GM21526 (cell line): Measurements from ENCODE around the gene HRCT1.
"Not testable (repeated sequence)": the region's sequence is repeated elsewhere in the genome, so short reads cannot be mapped to it uniquely, and the experiment has no call there.

ENCODE experiments used
- ATAC-seq: cut with Tn5 transposase; IDR thresholded peaks from one replicate; pipeline ENCODE4 v1.9.1; 2021; ENCODE audit warnings: moderate library complexity; ENCODE audit not compliant: unreplicated experiment, low FRiP score

HRCT1 gene

DNA sequence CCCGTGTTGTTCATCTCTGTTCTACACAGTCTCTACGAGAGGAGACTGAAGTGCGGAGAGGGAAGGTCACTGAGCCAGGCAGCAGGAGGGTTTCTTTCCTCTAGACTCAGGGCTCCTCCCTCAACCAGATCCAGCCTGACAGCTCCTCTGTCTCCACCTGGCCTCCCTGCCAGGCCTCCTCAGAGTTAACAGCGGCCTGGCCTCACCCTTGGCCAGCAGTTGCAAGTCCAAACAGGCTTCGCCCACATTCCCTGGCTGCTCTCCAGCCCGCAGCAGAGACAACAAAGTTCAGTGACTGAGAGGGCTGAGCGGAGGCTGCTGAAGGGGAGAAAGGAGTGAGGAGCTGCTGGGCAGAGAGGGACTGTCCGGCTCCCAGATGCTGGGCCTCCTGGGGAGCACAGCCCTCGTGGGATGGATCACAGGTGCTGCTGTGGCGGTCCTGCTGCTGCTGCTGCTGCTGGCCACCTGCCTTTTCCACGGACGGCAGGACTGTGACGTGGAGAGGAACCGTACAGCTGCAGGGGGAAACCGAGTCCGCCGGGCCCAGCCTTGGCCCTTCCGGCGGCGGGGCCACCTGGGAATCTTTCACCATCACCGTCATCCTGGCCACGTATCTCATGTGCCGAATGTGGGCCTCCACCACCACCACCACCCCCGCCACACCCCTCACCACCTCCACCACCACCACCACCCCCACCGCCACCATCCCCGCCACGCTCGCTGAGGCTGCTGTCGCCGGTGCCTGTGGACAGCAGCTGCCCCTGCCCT lies at the start of gene HRCT1:
TSS of gene HRCT1 (plus strand) at position 291 of the 768 bp plus-strand sequence. CDS start at position 377, 86 bp downstream.
- ATAC-seq, result no peak

GRCh38 chr9:35856206-35856605 lies 49.8 kb upstream of the HRCT1 start:
- no peak for ATAC-seq

DNA sequence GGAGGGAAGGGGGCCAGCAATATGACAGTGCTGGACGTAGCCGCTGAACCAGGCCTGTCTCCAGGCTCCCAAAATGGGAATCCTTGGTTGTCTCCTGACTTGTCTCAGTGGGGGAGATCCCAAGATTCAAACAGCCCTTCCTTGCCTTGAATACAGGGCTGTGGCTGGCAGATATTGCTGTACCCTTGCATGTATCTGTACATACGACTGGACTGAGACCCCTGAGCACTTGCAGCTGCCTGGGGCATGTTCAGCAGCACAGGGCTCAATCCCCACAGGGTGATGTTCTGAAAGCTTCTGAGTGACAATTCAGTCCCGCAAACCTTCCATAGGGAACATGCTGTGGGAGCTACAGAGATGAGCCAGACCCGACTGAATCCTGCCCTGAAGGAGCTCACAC lies 49.1 kb upstream of the HRCT1 start:
- no peak for ATAC-seq

DNA sequence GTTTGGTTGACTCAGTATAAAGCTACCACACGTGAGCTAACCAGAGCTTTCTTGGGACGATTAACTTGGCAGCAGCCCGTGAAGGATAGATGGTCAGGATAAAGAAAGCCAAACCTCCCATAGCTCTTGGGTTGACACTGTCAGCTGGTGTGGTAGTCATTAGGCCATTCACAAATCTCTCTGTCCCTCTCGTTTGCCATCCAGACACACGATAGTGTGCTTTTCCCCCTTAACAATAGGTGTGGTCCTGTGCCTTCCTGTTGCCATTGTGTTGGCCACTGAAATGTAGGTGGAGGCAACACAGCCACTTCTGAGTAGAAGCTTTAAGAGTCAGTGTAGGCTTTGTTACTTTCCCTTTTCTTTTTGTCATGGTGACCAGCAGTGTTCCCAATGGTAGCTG lies 47.5 kb upstream of the HRCT1 start:
- no peak for ATAC-seq

- ATAC-seq, result no peak
Observed at GRCh38 chr9:35859310-35859989, 46.6 kb upstream of the HRCT1 start.

DNA sequence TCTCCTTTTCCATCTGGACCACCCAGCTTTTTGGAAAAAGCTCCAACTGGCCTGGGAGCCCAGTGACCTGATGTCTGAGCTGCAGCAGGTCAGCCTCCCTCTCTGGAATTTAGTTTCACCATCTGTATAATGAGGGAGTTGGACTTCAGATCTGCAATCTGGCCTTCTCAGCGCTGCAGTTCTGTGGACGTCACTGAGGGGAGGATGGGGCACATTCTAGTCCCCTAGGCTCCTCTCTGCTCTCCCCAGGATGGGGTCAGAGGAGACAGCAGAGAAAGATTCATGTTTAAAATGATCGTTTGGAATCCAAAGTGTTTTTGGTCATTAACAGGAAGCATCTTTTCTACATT lies 46.0 kb upstream of the HRCT1 start:
- ATAC-seq, result no peak

DNA sequence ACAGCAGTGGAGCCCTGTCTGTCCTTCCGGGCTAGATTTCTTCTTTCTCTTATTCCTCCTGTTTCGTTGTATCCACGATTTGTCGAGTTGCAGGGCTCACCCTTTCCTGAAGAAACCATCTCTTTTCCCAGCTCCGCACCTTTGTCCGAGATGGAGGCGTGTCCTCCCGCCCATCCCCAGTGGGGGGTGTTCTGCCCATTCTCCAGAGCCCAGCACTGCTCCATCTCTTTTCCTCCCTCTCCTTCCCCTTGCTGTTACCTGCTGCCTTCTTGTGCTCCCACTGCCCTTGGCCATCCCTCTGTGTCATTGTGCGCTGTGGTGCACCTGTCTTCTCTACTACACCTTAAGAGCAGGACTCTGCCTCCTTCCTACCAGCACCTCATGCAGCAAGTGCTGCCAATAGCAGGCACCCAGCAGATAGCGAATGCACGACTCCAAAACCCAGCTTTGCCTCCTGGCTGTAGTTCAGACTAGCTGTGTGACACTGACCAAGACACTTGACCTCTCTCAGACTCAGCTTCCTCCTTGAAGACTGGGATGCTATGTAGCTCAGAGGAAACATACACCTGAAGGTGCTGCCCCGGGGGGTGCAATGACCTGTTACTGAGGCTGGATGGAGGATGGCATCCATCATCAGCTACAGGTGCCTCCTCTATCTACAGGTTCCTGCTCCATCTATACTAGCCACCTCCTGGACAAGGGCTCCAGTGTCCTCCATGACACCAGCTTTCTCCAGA lies 44.7 kb upstream of the HRCT1 start:
- ATAC-seq, result no peak

- no peak for ATAC-seq
Observed at GRCh38 chr9:35862328-35862727, 43.7 kb upstream of the HRCT1 start.

DNA sequence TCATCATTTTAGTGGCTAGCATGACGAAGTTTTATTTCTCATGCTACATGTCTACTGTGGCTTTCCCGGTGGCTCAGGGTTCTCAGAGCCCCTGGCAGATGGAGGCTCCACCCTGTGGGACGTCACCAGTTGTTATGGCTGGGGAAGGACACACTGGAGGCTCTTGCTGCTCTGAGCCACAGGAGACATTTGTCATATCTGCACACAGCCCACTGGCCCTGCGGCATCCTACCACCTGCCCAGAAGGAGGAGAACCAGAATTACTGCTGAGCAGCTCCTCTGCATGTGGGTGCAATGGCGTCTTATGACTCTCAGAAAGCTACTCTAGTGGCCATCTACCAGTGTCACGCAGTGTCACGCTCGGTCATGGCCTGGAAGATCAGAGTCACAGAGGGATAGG lies 42.4 kb upstream of the HRCT1 start:
- ATAC-seq, result no peak

DNA sequence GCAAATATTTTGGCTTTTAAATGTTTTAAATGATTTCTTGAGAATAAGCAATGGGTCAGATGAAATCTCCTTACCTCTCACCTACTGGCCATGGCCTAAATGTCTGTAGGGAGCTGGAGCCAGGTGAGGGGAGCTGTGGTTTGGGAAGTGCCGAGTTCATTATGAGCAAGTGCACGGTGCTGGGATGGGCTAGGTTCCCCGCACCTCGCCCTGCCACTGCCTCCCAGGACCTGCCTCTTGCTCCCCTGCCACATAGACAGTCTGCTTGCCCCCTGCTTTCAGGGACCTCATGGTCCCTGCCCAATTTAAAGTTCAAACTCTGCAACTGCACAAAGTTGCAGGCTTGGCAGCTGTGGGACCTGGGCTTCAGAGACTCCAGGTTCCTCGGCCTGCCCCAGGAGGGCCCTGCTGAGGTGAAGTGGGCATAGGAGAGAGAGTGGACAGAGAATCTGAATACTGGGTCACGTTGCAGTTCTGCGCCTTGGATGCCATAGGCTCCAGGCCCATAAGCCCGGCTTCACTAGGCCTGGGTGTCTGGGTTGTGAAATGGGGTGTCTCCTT lies 41.2 kb upstream of the HRCT1 start:
- ATAC-seq, result no peak

- ATAC-seq, result no peak
Observed at GRCh38 chr9:35867538-35867937, 38.5 kb upstream of the HRCT1 start.

DNA sequence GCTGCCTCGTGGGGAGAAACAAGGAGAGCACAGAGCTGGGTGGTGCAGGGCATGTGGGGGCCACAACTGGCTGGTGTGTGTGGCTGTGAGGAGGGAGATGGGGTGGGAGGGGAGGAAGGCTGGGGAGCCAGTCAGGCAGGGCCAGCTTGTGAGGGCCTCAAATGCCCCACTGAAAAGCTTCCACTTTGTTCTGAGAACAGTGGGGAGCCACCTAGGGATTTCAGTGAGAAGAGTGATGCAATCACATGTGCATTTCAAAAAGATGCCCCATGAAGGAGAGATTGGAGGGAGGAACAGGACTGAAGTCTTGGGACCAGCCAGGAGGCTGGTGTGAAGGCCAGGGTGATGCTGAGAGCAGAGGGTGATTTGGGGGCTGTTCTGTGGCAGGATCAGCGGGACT lies 37.1 kb upstream of the HRCT1 start:
- ATAC-seq, result no peak

DNA sequence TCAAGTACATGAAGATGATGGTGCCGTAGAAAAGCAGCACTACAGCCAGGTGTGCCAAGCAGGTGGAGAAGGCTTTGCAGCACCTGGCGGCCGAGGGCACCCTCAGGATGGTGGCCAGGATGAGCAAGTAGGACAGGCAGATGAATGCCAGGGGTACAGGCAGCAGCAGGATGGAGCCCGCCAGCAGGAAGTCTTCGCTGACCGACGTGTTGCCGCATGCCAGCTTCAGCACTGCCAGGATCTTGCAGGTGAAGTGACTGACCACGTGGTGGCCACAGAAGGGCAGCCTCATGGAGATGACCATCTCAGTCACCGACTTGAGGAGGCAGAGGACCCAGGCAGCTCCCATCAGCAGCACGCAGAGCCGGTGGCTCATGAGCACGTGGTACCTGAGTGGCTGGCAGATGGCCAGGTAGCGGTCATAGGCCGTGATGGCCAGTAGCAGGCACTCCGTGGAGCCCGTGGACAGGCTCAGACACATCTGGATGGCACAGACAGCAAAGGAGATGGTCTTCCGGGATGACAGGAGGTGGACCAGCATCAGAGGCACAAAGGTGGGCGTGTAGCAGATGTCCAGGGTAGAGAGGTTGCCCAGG lies 36.3 kb upstream of the HRCT1 start:
- no peak for ATAC-seq

DNA sequence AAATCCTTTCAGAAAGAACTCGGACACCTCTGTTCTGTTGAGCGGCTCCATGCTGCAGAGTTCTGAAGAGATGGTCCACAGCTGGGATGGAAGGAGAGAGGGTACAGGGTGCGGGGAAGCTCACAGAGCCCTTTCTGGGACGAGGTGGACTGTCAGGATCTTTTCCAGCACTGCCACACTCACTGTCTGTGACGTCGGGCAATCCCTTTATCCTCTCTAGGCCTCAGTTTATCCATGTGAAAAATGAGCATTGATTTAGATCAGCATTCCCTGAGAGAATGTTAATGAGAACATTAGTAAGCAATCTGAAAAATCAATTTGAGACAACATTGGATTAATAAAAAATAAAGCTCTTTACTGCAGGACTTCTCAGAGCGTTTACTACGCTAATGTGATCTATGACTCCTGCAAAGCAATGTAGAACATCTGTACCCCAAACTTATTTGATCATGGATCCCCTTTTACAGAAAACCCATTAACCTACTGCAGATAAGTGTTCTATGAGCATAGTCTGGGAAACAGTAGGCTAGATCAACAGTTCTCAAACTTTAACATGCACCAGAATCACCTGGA lies 35.6 kb upstream of the HRCT1 start, which contains the start of gene OR13J1:
TSS of gene OR13J1 (minus strand) at position 51 of the 573 bp plus-strand sequence. CDS start at position 51, 0 bp downstream.
- ATAC-seq, result no peak

DNA sequence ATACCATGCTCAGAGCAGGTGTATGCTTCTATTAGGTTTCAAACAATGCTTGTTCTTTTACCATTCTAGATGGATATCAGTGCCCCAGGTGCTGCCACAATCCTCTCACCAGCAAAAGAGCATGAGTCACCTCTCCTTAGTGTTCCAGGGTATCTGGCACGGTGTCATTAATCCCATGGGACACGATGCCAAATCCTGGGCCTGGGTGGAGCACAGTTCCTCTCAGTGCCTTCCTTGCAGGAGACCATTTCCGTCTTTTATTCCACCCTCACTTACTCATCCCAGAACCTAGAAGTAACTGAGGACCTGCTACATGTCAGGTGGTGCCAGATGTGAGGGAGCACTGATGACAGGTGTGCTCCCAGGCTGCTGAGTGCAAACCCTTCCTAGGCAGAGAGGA lies 34.5 kb upstream of the HRCT1 start:
- ATAC-seq, result no peak

- no peak for ATAC-seq
Observed at GRCh38 chr9:35872505-35872904, 33.5 kb upstream of the HRCT1 start.

- no peak for ATAC-seq
Observed at GRCh38 chr9:35882263-35882848, 23.6 kb upstream of the HRCT1 start.

DNA sequence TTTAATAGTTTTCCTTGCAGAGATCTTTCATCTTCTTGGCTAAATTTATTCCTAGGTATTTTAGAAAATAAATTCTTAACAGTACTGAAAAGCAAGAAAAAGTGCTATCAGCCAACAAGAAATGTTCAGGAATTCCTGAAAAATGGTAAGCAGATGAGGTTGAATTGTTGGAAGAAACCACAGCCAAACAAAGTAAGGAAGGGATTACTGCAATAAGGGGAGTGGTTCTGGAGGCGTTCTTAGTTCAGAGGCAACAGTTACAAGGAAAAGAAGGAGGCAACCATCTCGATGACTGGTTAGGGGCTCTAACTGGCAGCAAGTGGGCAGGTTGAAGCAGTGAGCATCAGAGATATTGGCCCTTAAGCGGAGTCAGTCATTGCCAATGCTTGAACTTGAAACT lies 23.0 kb upstream of the HRCT1 start:
- ATAC-seq, result no peak

- ATAC-seq, result not testable (repeated sequence)
Observed at GRCh38 chr9:35884908-35885307, 21.1 kb upstream of the HRCT1 start.

DNA sequence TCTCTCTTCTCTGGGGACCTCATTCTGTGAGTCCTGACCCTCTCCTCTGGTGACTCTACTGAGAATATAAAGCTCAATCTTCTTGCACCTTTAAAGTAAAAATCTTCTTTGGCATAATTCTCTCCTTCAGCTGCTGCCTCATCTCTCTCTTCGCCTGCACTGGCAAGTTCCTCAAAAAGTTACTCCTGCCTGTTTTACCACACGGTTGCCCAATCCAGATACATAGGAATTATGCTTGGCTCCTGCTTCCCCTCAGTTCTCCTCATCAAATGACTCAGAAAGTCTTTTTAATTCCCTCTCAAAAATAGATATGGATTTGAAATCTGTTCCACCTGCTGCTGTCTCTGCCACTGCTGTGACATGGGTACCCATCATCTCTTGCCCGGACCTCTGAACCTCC lies 14.4 kb upstream of the HRCT1 start:
- no peak for ATAC-seq
